Fibroblast of peridontal ligament (primary cell): ENCODE results near the gene PLCXD1.

Experiments
- DNase-seq: peaks from one replicate; pipeline ENCODE4 v3.0.0-alpha.2; 2010; ENCODE audit errors: extremely low read depth

Gene PLCXD1

DNA sequence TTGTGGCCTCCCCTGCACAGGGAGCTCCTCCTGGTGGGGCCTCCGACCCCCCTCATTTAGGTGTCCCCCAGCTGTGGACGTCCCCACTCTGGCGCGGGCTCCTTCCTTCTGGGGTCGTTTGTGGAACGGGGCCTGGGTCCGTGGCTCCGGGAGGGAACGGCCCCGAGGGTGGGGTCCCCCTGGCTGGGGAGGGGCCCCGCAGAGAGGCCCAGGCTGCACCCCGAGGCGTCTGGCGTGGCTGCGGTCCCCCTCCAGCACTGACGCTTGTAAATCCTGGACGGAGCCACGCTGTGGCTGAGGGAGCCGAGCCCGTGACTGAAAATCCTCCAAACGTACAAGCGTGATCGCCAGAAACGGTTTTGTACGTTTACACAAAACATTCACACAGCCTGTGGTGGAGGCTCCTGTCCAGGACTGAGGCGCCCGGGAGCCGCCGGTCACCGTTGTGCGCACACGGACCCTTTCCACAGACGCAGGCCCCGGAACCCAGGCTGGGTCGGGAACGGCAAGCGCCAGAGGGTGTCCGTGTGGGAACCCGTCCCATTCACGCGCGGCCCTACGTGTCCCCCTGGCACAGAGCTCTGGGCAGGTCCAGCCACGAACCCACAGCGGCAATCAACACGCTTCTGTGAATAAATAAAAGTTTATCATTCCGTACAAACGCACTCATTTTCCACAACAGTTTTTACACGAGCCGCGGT lies 52.6 kb downstream of the PLCXD1 start:
- DNase-seq: no peak

DNA sequence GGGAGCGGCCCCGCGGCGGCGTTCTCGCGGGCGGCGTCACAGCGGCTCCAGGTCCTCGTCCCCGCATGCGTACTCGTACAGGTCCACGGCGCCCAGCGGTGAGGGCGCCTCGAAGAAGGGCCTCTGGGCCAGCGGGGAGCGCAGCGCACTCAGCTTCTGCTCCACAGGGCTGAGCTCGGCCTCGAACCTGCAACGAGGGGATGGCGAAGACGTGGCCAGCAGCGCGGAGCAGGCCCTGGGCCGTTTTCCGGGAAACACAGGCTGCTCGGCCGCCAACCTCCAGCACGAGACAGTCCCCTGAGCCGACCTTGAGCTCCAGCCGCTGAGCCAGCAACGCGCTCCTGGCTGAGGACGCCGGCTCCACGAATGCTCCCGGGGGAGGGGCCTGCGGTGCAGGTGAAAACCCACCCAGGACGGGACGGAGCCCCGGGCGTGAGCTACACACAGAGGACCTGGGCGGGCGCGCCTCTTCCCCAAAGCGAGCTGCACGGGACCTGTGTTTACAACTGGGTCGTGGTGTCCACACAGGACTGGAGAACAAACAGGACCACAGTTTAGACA lies 53.2 kb downstream of the PLCXD1 start:
- DNase-seq: no peak

- DNase-seq: no peak
Measured at GRCh38 chrX:334971-335757, 54.0 kb downstream of the PLCXD1 start.

DNA sequence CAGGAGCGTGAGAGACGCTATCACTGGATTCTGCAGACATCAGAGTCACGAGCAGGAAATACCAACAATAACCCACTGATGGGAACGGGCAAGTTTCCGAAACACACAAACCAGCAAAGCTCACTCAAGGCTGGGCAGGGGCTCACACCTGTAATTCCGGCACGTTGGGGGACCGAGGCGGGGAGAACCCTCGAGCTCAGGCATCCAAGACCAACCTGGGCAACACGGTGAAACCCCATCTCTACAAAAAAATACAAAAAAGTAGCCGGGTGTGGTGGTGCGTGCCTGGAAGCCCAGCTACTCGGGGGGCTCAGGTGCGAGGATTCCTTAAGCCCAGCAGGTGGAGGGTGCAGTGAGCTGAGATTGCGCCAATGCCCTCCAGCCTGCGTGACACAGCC lies 54.6 kb downstream of the PLCXD1 start:
- DNase-seq: no peak

GRCh38 chrX:336227-336626 lies 55.0 kb downstream of the PLCXD1 start:
- no peak for DNase-seq

- no peak for DNase-seq
Measured at GRCh38 chrX:337331-337831, 56.2 kb downstream of the PLCXD1 start.

DNA sequence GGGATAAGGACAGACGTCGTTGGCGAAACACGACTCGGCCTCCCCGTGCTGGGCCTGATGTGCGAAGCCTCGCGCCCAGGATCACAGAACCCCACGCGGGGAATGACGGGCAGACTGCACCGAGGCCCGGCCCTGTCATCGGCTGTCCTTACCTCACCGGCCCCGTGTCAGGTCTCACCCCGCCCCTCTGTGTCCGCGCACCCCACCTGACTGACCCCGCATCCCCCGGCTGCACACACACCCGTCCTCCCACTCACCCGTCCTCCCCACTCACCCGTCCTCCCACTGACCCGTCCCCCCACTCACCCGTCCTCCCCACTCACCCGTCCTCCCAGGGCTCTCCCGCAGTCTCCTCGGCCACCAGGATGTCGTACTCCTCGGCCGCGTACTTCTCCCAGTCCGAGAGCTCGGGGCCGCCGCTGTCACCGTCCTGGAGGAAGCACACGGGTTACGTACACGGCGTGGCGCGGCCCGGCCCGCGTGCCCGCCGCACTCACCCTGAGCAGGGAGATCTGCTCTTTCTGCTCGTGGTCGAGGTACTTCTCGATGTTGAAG lies 57.2 kb downstream of the PLCXD1 start:
- no peak for DNase-seq

DNA sequence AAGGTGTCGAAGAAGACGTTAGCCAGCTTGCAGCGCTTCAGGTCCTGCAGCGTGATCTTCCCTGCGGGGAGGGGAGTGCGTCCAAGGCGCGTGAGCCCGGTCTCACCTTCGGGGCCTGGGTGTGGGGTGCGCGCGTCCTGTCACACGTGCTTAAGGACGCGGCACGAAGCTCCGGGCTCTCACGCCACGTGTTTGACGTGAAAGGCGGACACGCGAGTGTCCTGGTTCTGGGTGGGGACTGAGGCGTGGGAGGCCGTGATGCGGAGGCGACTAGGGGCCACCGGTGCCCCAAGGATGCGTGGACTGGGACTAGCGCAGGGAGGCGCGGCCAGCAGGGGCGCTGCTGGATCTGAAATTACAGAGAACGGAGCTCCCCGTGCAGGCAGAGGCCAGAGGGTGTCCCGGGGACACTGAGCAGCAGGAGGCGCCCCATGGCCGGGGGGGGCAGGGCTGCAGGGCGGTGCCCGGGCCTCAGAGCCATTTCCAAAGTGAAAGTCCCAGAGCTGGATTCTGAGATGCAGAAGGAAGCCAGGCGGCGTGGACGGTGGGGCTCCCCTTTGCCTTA lies 57.7 kb downstream of the PLCXD1 start:
- DNase-seq: no peak

DNA sequence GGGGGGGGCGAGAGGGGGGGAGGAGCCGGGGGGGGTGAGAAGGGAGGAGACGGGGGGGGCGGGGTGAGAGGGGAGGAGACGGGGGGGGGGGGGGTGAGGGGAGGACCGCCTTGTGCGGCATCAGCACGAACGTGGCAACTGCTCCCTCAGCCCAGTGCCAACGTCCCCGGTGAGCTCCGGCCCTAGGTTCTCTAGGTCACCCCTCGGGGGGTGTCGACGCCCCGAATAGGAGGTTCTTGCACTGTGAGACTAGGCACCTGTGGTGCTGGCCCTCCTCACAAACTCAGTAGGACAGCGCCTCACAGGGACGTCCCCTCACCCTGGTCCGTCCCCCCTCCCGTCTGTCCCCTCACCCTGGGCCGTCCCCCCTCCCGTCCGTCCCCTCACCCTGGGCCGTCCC lies 58.9 kb downstream of the PLCXD1 start:
- no peak for DNase-seq

DNA sequence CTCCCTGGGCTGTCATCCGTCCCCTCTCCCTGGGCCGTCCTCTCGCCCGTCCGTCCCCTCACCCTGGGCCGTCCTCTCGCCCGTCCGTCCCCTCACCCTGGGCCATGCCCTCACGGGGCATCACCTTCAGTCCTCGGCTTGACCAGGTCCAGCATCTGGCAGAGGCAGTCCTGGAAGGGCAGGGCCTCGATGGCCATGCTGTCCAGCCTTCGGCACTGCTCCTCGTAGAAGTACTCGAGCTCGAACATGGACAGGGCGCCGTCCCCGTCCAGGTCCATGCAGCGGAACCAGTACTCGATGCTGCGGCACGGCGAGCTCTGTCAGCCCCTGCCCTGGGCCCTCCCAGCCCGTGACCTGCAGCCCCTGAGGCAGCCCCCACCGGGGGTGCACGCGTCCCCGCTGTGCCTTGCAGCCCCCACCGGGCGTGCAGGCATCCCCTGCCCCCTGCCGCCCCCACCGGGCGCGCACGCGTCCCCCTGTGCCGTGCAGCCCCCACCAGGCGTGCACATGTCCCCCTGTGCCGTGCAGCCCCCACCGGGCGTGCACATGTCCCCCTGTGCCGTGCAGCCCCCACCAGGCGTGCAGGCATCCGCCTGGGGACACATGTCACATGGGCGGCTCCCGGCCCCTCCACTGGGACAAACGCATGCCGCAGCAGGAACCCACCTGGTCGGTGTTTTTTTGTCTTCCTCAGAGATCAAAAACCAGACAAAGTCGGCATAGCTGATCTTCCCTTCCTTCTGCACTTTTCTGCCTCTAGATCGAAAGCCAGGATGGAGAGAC lies 59.7 kb downstream of the PLCXD1 start:
- DNase-seq: no peak

DNA sequence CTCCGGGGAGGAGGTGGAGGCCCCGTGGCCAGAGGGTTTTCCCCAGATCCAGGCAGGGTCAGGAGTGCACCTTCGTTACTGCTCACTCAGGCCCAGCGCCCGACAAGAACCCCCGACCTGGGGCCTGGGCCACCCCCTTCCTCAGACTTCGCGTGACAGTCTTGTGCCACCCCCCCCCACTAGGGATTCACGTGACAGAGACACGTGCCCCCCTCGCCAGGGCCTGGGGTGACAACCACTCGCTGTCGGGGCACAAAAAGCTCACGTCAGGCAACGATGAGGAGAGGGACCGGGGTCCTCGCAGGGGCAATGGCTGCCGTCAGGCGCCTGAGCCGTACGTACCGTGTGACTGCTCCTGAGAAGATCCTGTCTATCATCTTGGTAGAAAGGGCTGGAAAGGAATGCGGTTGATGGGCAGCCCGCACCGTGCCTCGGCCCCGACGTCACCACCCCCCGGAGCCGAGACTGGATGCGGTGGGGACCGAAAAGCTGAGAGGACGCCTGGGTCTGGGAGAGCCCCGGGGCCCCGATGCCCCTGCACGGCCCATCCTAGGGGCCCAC lies 60.4 kb downstream of the PLCXD1 start:
- DNase-seq: no peak

- DNase-seq: no peak
Measured at GRCh38 chrX:344371-344901, 63.3 kb downstream of the PLCXD1 start.

DNA sequence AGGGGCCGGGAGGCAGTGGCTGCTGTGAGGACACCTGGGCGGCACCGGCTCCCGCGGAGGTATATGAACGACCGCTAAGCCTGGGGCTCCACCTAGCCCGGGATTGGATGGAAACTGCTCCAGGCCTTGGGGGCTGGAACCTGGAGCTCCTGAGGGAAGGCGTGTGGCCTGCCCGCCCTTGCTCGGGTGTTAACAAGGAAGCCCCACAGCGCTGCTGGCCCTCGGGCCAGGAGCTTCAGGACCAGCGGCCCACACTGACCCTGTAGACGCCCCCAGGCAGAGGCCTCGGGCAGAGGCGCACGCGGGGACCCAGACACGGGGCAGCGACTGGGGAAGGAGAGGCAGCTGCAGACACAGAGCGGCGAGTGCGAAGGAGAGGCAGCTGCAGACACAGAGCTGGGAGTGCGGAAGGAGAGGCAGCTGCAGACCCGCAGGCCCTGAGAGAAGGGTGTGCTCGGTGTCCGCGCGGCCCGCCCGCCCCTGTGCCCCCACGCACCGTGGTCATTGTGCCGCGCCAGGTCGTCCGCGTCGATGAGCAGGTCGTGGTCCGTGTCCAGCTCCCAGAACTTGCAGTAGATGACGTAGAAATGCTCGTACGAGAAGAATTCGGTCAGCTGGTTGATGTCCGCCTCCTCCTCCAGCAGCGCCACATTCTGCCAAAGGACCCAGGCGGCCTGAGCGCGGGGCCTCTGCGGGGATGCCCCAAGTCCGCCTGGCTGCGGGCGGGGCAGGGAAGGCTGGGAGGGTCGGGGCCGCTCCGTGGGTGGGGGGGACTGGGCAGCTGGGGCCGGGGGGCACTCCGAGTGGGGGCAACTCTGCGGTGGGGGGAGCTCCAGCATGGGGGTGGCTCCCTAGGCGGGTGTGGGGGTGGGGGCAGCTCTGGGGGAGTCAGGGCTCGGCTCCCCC lies 64.1 kb downstream of the PLCXD1 start:
- no peak for DNase-seq

DNA sequence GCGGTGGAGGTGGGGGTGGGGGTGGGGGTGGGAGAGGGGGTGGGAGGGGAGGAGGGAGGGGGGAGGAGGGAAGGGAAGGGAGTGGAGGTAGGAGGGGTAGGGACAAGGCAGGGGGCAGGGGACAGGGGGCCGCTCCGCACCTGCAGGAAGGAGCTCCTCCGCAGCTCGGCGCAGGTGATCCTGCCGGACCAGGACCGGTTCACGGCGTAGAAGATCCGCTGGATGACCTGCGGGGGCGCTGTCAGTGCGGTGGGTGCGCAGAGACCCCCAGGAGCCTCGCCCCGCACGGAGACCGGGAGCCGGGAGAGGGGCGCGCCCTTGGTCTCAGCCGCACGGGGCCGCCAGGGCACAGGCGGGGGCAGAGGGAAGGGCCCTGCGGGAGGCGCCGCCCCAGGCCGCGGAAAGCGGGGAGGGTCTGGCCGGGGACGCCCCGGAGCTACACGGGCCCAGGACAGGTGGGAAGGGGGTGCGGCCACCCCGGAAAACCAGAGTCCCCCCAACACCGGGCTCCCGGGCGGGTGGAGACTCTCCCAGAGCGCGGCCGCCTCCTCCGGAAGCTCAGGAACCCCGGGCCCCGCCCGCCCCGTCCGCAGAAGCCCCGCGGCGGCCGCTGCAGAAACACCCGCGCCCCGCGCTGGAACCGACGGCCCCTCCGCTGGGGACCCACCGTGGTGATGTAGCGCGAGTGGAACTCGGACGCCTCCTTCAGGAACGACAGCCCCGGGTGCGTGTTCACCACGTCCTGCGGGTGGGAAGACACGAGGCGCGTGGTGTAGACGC lies 65.0 kb downstream of the PLCXD1 start:
- DNase-seq: no peak

DNA sequence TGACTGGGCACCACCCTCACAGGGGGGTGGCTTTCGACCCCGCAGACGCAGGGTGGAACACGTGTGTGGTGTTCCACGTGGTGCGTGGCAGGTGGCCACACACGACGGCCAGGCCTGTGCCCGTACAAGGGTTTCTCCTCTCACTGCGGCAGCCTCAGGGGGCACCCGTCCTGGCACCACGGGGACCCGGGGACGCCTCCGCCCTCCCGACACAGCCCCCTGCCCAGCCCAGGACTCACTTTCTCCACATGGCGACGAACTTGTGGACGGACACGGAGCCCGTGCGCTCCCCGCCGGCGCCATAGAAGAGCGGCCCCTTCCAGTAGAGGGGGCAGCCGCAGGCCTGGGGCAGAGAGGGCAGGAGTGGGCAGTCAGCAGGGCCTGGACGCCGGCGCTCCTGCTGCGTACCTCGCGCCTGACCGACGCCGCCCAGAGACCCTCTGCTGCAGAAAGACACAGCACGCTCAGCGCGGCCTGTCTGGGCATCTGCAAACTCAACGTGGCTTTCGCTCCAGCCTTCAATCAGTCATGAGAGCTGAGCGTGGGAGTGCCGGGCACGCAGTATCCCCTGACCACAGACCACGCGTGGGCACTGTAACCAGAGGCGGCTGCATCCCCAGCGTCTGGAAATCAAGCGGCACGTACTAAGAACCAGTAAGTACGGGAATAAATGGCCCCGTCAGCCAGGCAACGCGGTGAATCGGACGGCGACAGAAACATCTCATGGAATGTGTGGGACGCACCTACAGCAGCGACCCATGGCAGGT lies 66.4 kb downstream of the PLCXD1 start:
- no peak for DNase-seq

DNA sequence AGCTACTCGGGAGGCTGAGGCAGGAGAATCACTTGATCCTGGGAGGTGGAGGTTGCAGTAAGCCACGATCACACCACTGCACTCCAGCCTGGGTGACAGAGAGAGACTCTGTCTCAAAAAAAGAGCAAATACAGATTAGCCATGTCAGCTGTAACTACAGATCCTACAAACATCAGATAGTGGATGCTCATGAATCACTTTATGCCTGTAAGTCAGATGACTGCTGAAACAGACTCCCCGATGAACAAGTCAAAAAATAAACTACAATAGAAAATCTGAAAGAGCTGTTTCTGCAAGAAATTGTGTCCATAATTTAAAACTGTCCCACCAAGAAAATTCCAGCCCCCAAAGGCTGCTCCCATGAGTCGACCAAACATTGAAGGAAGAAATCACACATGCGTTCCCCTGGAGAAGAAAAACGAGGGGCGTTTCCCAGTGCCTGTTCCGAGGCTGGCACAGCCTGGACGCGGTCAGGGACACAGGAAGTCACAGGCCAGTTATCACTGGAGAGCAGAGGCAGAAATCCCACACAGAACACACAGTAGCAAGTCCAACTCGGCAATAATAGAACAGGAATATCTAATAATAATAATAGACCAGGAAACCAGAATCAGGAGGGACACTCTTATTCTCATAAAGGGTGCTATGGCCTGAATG lies 67.4 kb downstream of the PLCXD1 start:
- no peak for DNase-seq

- DNase-seq: no peak
Measured at GRCh38 chrX:349196-349595, 68.0 kb downstream of the PLCXD1 start.

DNA sequence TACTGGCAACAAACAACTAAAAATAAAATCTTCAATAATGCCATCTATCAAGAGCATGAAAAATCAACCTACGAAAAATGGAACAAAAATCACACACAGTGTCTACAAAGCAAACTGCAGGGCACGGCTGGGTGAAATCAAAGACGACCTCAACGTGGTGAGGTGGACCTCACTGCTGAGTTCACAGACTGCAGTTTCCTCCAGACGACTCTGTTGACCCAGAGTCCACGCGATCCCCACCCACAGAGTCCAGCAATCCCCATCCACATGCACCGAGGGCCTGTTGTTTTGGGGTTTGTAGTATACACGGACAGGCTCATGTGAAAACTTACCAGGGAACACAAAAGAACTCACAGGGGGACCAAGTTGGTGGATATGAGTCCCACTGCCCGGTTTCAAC lies 68.5 kb downstream of the PLCXD1 start:
- no peak for DNase-seq
